Karpas-422 (cell line): Measurements from ENCODE around the gene SARDH. TPM values are rescaled to one million over a fixed set of nuclear protein-coding genes. Genes with fewer than 3 reads are reported as not detected.

Experiments used
- DNase-seq: peaks from one replicate; pipeline ENCODE4 v3.0.0-alpha.2; 2015
- H2AFZ ChIP-seq: fragments of 200-600 bp; sonication (generic); 2 replicates; pipeline ENCODE4 v1.6.1; 2014; ENCODE audit warnings: antibody characterized with exemption, low read length, mixed read lengths
- H3K27ac ChIP-seq: fragments of 200-600 bp; sonication (generic); 2 replicates; pipeline ENCODE4 v1.5.1; 2014; ENCODE audit warnings: mild to moderate bottlenecking, low read length, moderate library complexity
- H3K27me3 ChIP-seq: fragments of 200-600 bp; sonication (generic); 2 replicates; pipeline ENCODE4 v1.6.1; 2014; ENCODE audit warnings: low read length, mixed read lengths
- H3K36me3 ChIP-seq: fragments of 200-600 bp; sonication (generic); 2 replicates; pipeline ENCODE4 v1.6.1; 2014; ENCODE audit warnings: low read length, mixed read lengths; ENCODE audit not compliant: insufficient read depth
- H3K4me1 ChIP-seq: fragments of 200-600 bp; sonication (generic); 2 replicates; pipeline ENCODE4 v1.6.1; 2014; ENCODE audit warnings: mild to moderate bottlenecking, low read length, mixed read lengths
- H3K4me2 ChIP-seq: fragments of 200-600 bp; sonication (generic); 2 replicates; pipeline ENCODE4 v1.6.1; 2014; ENCODE audit warnings: low read length, low read depth, mild to moderate bottlenecking; ENCODE audit not compliant: poor library complexity, severe bottlenecking
- H3K4me3 ChIP-seq: fragments of 200-600 bp; sonication (generic); 2 replicates; pipeline ENCODE4 v1.5.1; 2014; ENCODE audit warnings: mild to moderate bottlenecking, antibody characterized with exemption, low read length, mixed read lengths
- H3K79me2 ChIP-seq: fragments of 200-600 bp; sonication (generic); 2 replicates; pipeline ENCODE4 v1.6.1; 2014; ENCODE audit warnings: mild to moderate bottlenecking, low read length, mixed read lengths
- H3K9ac ChIP-seq: fragments of 200-600 bp; sonication (generic); 2 replicates; pipeline ENCODE4 v1.6.0; 2014; ENCODE audit warnings: low read length
- H3K9me2 ChIP-seq: fragments of 200-600 bp; sonication (generic), shearing (Covaris generic); replicated peaks from 2 replicates; pipeline ENCODE4 v1.6.0; 2014; ENCODE audit warnings: mild to moderate bottlenecking, low read length, moderate library complexity; ENCODE audit not compliant: insufficient read depth
- H3K9me3 ChIP-seq: fragments of 300-700, 200-600 bp; sonication (generic); 2 replicates; pipeline ENCODE4 v1.6.1; 2014; ENCODE audit warnings: low read length, mixed read lengths
- H4K20me1 ChIP-seq: fragments of 200-600 bp; sonication (generic); 2 replicates; pipeline ENCODE4 v1.6.1; 2014; ENCODE audit warnings: mild to moderate bottlenecking, antibody characterized with exemption, low read length, low read depth; ENCODE audit not compliant: insufficient read depth
- total RNA-seq: library from RNA; depleted of rRNA; stranded (reverse); fragments of >200 nt; shearing (Covaris generic); gene quantifications from 2 replicates; pipeline ENCODE4 v1.2.3, GENCODE V29; 2014; ENCODE audit warnings: low replicate concordance

The SARDH gene
- total RNA-seq, 1 experiment from 2014 or later, result not detected

GRCh38 chr9:133772581-133772980, 34.4 kb upstream of the SARDH start:
- Histone ChIP-seq H3K79me2 (no peaks in the 10 kb centered on the region), H3K27me3 (no peaks in the 10 kb centered on the region), H3K9me3 (peaks cover 1% of the 10 kb centered on the region; the same call in 1 of the 2 replicates), H3K36me3 (peaks cover 7% of the 10 kb centered on the region; the same call in 1 of the 2 replicates), H4K20me1 (no peaks in the 10 kb centered on the region), H3K9ac (no peak overlapping the region), H3K4me3 (no peak overlapping the region), H3K4me2 (no peak overlapping the region), H3K9me2 (no peaks in the 10 kb centered on the region), H3K4me1 (no peaks in the 10 kb centered on the region), H3K27ac (no peak overlapping the region), H2AFZ (no peak overlapping the region)
- no peak for DNase-seq

- Histone ChIP-seq H3K4me1 (no peaks in the 10 kb centered on the region), H3K4me3 (no peak overlapping the region), H3K79me2 (no peaks in the 10 kb centered on the region), H3K27ac (no peak overlapping the region), H3K36me3 (peaks cover 7% of the 10 kb centered on the region; the same call in 1 of the 2 replicates), H4K20me1 (no peaks in the 10 kb centered on the region), H3K27me3 (no peaks in the 10 kb centered on the region), H3K4me2 (no peak overlapping the region), H3K9me2 (no peaks in the 10 kb centered on the region), H2AFZ (no peak overlapping the region), H3K9ac (no peak overlapping the region), H3K9me3 (peaks cover 8% of the 10 kb centered on the region)
- no peak for DNase-seq
These were observed 33.6 kb upstream of the SARDH start for GRCh38 chr9:133771486-133772482.

DNA sequence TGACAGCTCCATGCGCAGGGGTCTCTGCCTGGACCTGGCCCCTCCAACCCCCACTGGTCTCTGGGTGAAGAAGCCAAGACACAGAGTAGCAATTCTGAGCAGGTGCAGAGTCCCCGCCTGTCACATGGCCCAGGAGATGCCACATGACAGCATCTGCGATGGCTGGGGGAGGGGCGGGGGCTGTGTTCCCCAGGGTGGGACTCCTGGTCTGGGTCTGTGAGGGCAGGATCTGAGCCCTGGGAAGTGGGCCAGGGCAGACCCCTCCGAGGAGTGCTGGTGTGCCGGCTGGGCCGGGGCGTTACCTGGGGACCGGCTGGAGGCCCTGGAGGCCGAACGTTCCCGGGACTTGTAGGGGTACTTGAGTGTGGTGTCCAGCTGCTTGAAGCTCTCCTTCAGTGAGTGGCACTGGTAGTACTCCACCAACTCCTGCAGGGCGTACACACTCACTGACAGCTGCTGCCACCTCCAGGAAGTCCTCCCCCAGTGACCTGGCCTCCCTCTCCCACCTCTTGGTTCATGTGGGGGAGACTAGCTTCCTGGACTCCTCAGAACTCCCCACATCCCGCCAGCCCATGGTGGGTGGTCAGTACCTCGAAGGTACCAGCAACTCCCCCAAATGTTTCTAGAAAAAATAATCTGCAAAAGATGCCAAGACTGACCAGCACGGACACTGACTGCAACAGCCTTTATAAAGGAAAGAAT, 32.1 kb upstream of the SARDH start:
- no peak for DNase-seq
- Histone ChIP-seq H4K20me1 (no peaks in the 10 kb centered on the region), H3K27me3 (no peaks in the 10 kb centered on the region), H3K36me3 (peaks cover 7% of the 10 kb centered on the region; the same call in 1 of the 2 replicates), H3K27ac (no peak overlapping the region), H3K79me2 (no peaks in the 10 kb centered on the region), H3K4me3 (no peak overlapping the region), H3K9ac (no peak overlapping the region), H3K4me2 (no peak overlapping the region), H3K4me1 (no peaks in the 10 kb centered on the region), H3K9me3 (peaks cover 8% of the 10 kb centered on the region), H3K9me2 (no peaks in the 10 kb centered on the region), H2AFZ (no peak overlapping the region)

GRCh38 chr9:133769511-133770075, 31.4 kb upstream of the SARDH start:
- Histone ChIP-seq H3K9ac (no peak overlapping the region), H3K4me1 (no peaks in the 10 kb centered on the region), H3K36me3 (peaks cover 6% of the 10 kb centered on the region; the same call in 1 of the 2 replicates), H3K27me3 (no peaks in the 10 kb centered on the region), H3K27ac (no peak overlapping the region), H3K9me3 (peaks cover 8% of the 10 kb centered on the region), H4K20me1 (no peaks in the 10 kb centered on the region), H3K79me2 (no peaks in the 10 kb centered on the region), H3K4me2 (no peak overlapping the region), H3K9me2 (no peaks in the 10 kb centered on the region), H3K4me3 (no peak overlapping the region), H2AFZ (no peak overlapping the region)
- no peak for DNase-seq

DNA sequence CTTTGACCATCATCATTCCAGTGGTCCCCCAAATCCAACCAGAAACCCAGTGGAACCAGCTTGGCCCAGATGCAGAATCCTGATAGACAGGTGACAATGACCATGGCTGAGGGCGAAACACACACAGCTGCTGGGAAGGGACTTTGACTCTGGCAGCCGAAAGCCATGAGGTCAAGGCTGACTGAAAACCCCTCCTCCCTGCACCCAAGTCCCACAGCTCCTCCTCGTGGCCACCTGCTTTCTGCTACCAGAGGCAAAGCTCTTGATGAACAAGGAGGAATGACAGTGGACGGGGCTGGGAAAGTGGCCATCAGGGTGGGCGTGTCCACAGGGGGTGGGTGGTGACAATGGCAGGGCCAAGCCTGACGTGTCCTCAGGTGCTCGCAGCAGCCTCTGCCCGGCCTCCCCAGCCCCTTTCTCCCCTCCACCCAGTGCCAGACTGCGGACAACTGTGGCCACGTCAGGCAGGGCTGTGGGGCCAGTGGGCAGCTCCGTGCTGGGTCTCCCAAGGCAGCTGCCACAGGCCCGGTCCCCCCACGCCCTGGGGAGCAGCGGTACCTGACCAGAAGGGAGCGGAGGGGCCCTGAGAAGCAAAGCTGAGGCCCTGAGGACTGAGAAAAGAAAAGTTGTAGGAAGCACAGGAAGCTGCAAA, 30.8 kb upstream of the SARDH start:
- no peak overlapping the region for H2AFZ ChIP-seq
- H3K4me2 ChIP-seq, result no peak overlapping the region
- no peak overlapping the region for H3K4me3 ChIP-seq
- peaks cover 8% of the 10 kb centered on the region for H3K9me3 ChIP-seq
- H3K4me1 ChIP-seq, result no peaks in the 10 kb centered on the region
- H3K79me2 ChIP-seq, result no peaks in the 10 kb centered on the region
- peaks cover 4% of the 10 kb centered on the region; the same call in 1 of the 2 replicates for H3K36me3 ChIP-seq
- H3K9ac ChIP-seq, result no peak overlapping the region
- H3K27me3 ChIP-seq, result no peaks in the 10 kb centered on the region
- no peaks in the 10 kb centered on the region for H4K20me1 ChIP-seq
- no peak for DNase-seq
- no peak overlapping the region for H3K27ac ChIP-seq
- no peaks in the 10 kb centered on the region for H3K9me2 ChIP-seq

- H4K20me1 ChIP-seq, result no peaks in the 10 kb centered on the region
- DNase-seq, result no peak
- no peaks in the 10 kb centered on the region for H3K79me2 ChIP-seq
- no peak overlapping the region for H2AFZ ChIP-seq
- H3K27ac ChIP-seq, result no peak overlapping the region
- no peaks in the 10 kb centered on the region for H3K4me1 ChIP-seq
- no peak overlapping the region for H3K4me2 ChIP-seq
- no peaks in the 10 kb centered on the region for H3K27me3 ChIP-seq
- H3K9me2 ChIP-seq, result no peaks in the 10 kb centered on the region
- H3K4me3 ChIP-seq, result no peak overlapping the region
- H3K9me3 ChIP-seq, result peaks cover 8% of the 10 kb centered on the region
- H3K9ac ChIP-seq, result no peak overlapping the region
- peaks cover 4% of the 10 kb centered on the region; the same call in 1 of the 2 replicates for H3K36me3 ChIP-seq
These were observed 30.3 kb upstream of the SARDH start for GRCh38 chr9:133768371-133768858.

DNA sequence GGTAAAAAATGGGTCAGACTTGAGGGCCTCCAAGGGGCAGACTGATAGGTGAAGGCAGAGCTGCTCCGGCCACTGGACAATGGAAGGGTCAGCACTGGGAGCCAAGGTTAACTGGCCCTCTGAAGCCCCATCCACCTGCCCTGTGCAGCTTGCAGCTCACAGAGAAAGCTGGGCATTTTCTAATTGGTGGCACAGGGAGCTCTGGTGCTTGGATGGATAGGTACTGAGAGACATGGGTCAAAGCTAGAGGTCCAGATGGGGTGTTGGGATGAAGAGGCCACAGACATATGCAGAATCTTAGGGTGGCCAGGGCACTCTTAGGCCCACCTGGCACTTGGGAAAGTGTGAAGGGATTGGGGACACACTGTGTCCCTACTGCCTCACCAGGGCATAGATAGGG, 29.5 kb upstream of the SARDH start:
- H3K4me3 ChIP-seq, result no peak overlapping the region
- H3K27me3 ChIP-seq, result no peaks in the 10 kb centered on the region
- peaks cover 4% of the 10 kb centered on the region; the same call in 1 of the 2 replicates for H3K36me3 ChIP-seq
- H3K9ac ChIP-seq, result no peak overlapping the region
- H3K27ac ChIP-seq, result no peak overlapping the region
- H3K4me1 ChIP-seq, result no peaks in the 10 kb centered on the region
- no peaks in the 10 kb centered on the region for H4K20me1 ChIP-seq
- H3K9me3 ChIP-seq, result peaks cover 8% of the 10 kb centered on the region
- H2AFZ ChIP-seq, result no peak overlapping the region
- no peak overlapping the region for H3K4me2 ChIP-seq
- H3K9me2 ChIP-seq, result no peaks in the 10 kb centered on the region
- DNase-seq, result no peak
- no peaks in the 10 kb centered on the region for H3K79me2 ChIP-seq
